Ishikawa (cell line): ENCODE measurements around the gene PIGC.

Experiments used
- CEBPB ChIP-seq: IDR thresholded peaks from 2 replicates; pipeline ENCODE4 v1.6.1; 2012
- CREB1 ChIP-seq: IDR thresholded peaks from 2 replicates; pipeline ENCODE4 v1.6.1; 2012; ENCODE audit warnings: low read depth
- EGR1 ChIP-seq: IDR thresholded peaks from 2 replicates; pipeline ENCODE4 v1.6.1; 2012
- EP300 ChIP-seq: IDR thresholded peaks from 2 replicates; pipeline ENCODE4 v1.6.1; 2012; ENCODE audit warnings: borderline replicate concordance
- FOXM1 ChIP-seq: IDR thresholded peaks from 2 replicates; pipeline ENCODE4 v1.6.1; 2012; ENCODE audit warnings: low read depth, borderline replicate concordance
- NFIC ChIP-seq: IDR thresholded peaks from 2 replicates; pipeline ENCODE4 v1.6.1; 2012
- RAD21 ChIP-seq: IDR thresholded peaks from 2 replicates; pipeline ENCODE4 v1.6.1; 2012; ENCODE audit warnings: low read depth
- REST ChIP-seq: IDR thresholded peaks from 2 replicates; pipeline ENCODE4 v1.6.1; 2012; ENCODE audit warnings: low read depth, mild to moderate bottlenecking
- TAF1 ChIP-seq: IDR thresholded peaks from 2 replicates; pipeline ENCODE4 v1.6.1; 2012; ENCODE audit warnings: low read depth, mild to moderate bottlenecking
- TCF12 ChIP-seq: IDR thresholded peaks from 2 replicates; pipeline ENCODE4 v1.6.1; 2012; ENCODE audit warnings: low read depth
- TEAD4 ChIP-seq: IDR thresholded peaks from 2 replicates; pipeline ENCODE4 v1.6.1; 2012
- USF1 ChIP-seq: IDR thresholded peaks from 2 replicates; pipeline ENCODE4 v1.6.1; 2012
- YY1 ChIP-seq: IDR thresholded peaks from 2 replicates; pipeline ENCODE4 v1.6.1; 2012; ENCODE audit warnings: low read depth
- ZBTB7A ChIP-seq: IDR thresholded peaks from 2 replicates; pipeline ENCODE4 v1.6.1; 2012; ENCODE audit warnings: low read depth
- TF ChIP-seq, protein P1 (sequence below): IDR thresholded peaks from 2 replicates; pipeline ENCODE4 v1.6.1; 2012

Gene PIGC

DNA sequence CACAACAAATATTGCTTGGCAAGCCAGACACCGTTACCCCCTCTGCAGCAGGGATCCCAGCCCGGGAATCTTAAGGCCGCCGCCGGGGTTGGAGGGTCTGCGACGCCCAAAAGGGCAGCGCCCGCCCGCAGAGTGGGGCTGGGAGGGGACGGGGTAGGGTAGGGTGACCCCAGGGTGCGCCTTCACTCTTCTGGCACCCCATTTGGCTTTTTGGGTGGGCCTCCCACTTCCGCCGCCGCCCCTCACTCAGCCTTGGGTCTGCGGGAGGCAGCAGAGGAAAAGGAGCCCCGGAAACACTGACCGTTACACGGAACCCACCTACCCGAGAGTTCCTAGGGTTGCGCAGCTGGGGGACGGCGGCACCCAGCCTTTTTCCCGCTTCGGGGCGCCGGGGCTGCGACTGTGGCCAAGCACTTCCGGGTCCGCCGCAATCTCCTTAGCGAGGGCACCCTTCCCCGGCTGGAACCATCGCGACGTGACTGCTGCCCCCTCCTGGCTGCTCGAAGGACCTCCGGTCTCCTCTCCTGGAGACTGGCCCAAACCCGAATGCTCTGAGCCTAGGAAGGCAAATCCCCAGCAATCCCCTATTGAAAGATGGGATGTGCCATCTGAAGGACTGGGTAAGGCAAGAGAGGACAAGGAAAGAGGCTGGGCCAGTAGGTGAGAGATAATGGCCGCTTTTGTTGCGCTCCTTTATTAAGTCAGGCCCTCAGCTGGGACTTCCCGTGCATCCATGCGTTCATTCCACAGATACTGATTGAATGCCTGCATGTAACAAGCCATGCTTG lies at the start of gene PIGC:
PIGC (minus strand) TSS at position 404 of the 788 bp plus-strand sequence. CDS start 1,447 bp downstream, outside the sequence.
- TF ChIP-seq CEBPB (0 out of 2 replicates have a peak, but pooled peaks have one; percentile 26), NFIC (no peak), USF1 (no peak), RAD21 (peak; percentile 81), EGR1 (no peak), TCF12 (0 out of 2 replicates have a peak, but pooled peaks have one; percentile 48), TEAD4 (0 out of 2 replicates have a peak, but pooled peaks have one; percentile 19), REST (no peak), CREB1 (no peak), FOXM1 (0 out of 2 replicates have a peak, but pooled peaks have one; percentile 29), ZBTB7A (no peak), EP300 (peak; percentile 24; the same call in 1 of the 2 replicates), TAF1 (peak; percentile 83), YY1 (peak; percentile 63)
- TF ChIP-seq, protein P1, sequence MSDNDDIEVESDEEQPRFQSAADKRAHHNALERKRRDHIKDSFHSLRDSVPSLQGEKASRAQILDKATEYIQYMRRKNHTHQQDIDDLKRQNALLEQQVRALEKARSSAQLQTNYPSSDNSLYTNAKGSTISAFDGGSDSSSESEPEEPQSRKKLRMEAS = peak; percentile 76

DNA sequence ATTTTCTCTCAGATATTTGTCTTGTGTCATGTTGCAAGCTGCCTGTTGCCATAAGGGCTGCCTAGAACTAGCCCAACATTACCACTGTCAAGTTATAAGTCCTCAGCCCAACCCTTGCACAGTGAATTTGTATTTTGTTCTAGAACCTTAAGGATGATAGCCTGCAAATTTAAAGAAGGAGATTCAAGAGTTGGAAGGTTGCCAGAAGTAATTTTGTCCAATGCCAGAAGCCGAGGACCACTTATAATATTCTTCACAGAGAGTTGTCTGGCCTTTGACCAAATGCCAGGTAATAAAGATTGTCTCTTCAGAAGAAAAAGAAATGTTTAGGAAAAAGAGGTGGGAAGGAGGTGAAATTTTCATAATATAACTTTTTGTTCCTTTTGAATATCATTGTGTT lies 48.6 kb upstream of the PIGC start:
- no peak for TF ChIP-seq ZBTB7A
- TF ChIP-seq USF1 = no peak
- TF ChIP-seq YY1 = no peak
- TF ChIP-seq CEBPB = no peak

- no peak for TF ChIP-seq ZBTB7A
- TF ChIP-seq TAF1 = no peak
- no peak for TF ChIP-seq EP300
- TF ChIP-seq EGR1 = no peak
- TF ChIP-seq REST = no peak
- no peak for TF ChIP-seq TCF12
- no peak for TF ChIP-seq RAD21
- TF ChIP-seq NFIC = no peak
- no peak for TF ChIP-seq TEAD4
- TF ChIP-seq FOXM1 = no peak
- no peak for TF ChIP-seq YY1
- no peak for TF ChIP-seq CREB1
- TF ChIP-seq, protein P1 = no peak
- no peak for TF ChIP-seq USF1
- TF ChIP-seq CEBPB = no peak
Observed at GRCh38 chr1:172489847-172490246, 46.0 kb upstream of the PIGC start.

DNA sequence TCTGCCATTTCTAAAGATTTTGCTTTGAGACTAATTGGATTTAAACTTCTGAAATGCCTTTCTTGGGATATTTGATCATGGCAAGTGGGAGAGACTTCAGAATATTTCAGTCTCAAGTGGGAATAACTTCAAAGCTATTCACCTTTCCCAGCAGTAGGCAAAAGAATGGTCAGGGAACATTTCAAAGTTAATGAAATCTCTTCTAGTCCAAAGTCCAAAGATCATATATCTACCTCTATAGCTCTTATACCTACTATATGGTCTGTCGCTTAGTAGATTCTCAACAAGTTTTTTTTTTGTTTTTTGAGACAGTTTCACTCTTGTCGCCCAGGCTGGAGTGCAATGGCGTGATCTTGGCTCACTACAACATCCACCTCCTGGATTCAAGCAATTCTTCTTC lies 44.5 kb upstream of the PIGC start:
- TF ChIP-seq ZBTB7A (no peak), YY1 (no peak), TCF12 (no peak), EP300 (no peak), NFIC (no peak), CREB1 (no peak), REST (no peak), TEAD4 (no peak)
- TF ChIP-seq, protein P1 = no peak
